Bronchial epithelial cell (primary cell): ENCODE results near the gene CTDNEP1. TPM values are rescaled to one million over a fixed set of nuclear protein-coding genes. Genes with fewer than 3 reads are reported as not detected.
"Not testable (repeated sequence)": the region's sequence is repeated elsewhere in the genome, so short reads cannot be mapped to it uniquely, and the experiment has no call there.

Experiments
- DNase-seq: peaks from one replicate; pipeline ENCODE4 v3.0.0-alpha.2; 2010; ENCODE audit warnings: low read depth
- FAIRE-seq: peaks from 2 replicates; lab custom pipeline; 2011; peaks lifted over from hg19 to GRCh38; lab: Jason Lieb, UNC
- H3K27me3 ChIP-seq: 2 replicates; pipeline ENCODE4 v1.5.1; 2011; ENCODE audit warnings: low read length; ENCODE audit not compliant: control insufficient read depth, insufficient read depth
- H3K36me3 ChIP-seq: 2 replicates; pipeline ENCODE4 v1.5.1; 2011; ENCODE audit warnings: low read length; ENCODE audit not compliant: control insufficient read depth, insufficient read depth
- H3K4me3 ChIP-seq: 2 replicates; pipeline ENCODE4 v1.5.1; 2011; ENCODE audit warnings: mild to moderate bottlenecking, low read depth, low read length, control low read depth
- CTCF ChIP-seq: IDR thresholded peaks from 2 replicates; pipeline ENCODE4 v1.5.1; 2011; ENCODE audit warnings: mild to moderate bottlenecking, moderate library complexity, low read length, control low read depth, inconsistent platforms; ENCODE audit not compliant: insufficient read depth, severe bottlenecking
- total RNA-seq: library from RNA; depleted of rRNA; stranded (reverse); fragments of >200 nt; gene quantifications from 2 replicates; pipeline ENCODE4 v1.2.1, GENCODE V29; 2014

CTDNEP1 gene
- total RNA-seq, 1 donor from 2014 or later: 17.6 TPM

GRCh38 chr17:7249214-7249613 lies 2.3 kb downstream of the CTDNEP1 start:
- FAIRE-seq (no peak), DNase-seq (no peak)
- no peaks in the 10 kb centered on the region for H3K27me3 ChIP-seq
- H3K4me3 ChIP-seq: no peak overlapping the region
- TF ChIP-seq CTCF: no peak
- peaks cover 5% of the 10 kb centered on the region for H3K36me3 ChIP-seq

- DNase-seq (no peak), FAIRE-seq (no peak)
- TF ChIP-seq CTCF: no peak
- no peak overlapping the region for H3K4me3 ChIP-seq
- H3K27me3 ChIP-seq: no peaks in the 10 kb centered on the region
- peaks cover 6% of the 10 kb centered on the region for H3K36me3 ChIP-seq
Measured at GRCh38 chr17:7248796-7249195, 2.7 kb downstream of the CTDNEP1 start.

- peaks cover 6% of the 10 kb centered on the region for H3K36me3 ChIP-seq
- no peak for DNase-seq
- FAIRE-seq: peak; percentile 43
- no peaks in the 10 kb centered on the region for H3K27me3 ChIP-seq
- no peak overlapping the region for H3K4me3 ChIP-seq
- no peak for TF ChIP-seq CTCF
Measured at GRCh38 chr17:7246779-7247178, 4.8 kb downstream of the CTDNEP1 start.

GRCh38 chr17:7243838-7244237 lies 7.7 kb downstream of the CTDNEP1 start:
- H3K4me3 ChIP-seq, DNase-seq, FAIRE-seq, H3K27me3 ChIP-seq: not testable (repeated sequence)
- peaks cover 15% of the 10 kb centered on the region for H3K36me3 ChIP-seq

GRCh38 chr17:7243453-7243729 lies 8.1 kb downstream of the CTDNEP1 start:
- no peaks in the 10 kb centered on the region for H3K27me3 ChIP-seq
- no peak for TF ChIP-seq CTCF
- DNase-seq (no peak), FAIRE-seq (no peak)
- peaks cover 15% of the 10 kb centered on the region for H3K36me3 ChIP-seq
- peak overlapping the region; percentile 80 for H3K4me3 ChIP-seq

- no peaks in the 10 kb centered on the region for H3K27me3 ChIP-seq
Measured at GRCh38 chr17:7242717-7243452, 8.6 kb downstream of the CTDNEP1 start.

More at GRCh38 chr17:7242717-7243452, 8.6 kb downstream of the CTDNEP1 start:
- H3K4me3 ChIP-seq: peak overlapping the region; percentile 80
- DNase-seq (peak; percentile 82), FAIRE-seq (no peak)
- peaks cover 15% of the 10 kb centered on the region for H3K36me3 ChIP-seq
- no peak for TF ChIP-seq CTCF
